Endometrial microvascular endothelial cells (primary cell): ENCODE data around the gene CYLD. TPM values are rescaled to one million over a fixed set of nuclear protein-coding genes. Genes with fewer than 3 reads are reported as not detected.

Source experiments
- in situ Hi-C: cut with HindIII; loops from 2 replicates; pipeline ENCODE4 v1.10.0; 2017; ENCODE audit warnings: low sequenced_read_pairs, low pct_unique_long_range_greater_than_20kb; ENCODE audit errors: inconsistent ontology term
- total RNA-seq: library from RNA; depleted of rRNA; stranded (reverse); fragments of >200 nt; gene quantifications from one replicate; pipeline ENCODE4 v1.2.3, GENCODE V29; 2015; ENCODE audit errors: inconsistent ontology term

Gene CYLD
- total RNA-seq: 28.4 TPM

DNA sequence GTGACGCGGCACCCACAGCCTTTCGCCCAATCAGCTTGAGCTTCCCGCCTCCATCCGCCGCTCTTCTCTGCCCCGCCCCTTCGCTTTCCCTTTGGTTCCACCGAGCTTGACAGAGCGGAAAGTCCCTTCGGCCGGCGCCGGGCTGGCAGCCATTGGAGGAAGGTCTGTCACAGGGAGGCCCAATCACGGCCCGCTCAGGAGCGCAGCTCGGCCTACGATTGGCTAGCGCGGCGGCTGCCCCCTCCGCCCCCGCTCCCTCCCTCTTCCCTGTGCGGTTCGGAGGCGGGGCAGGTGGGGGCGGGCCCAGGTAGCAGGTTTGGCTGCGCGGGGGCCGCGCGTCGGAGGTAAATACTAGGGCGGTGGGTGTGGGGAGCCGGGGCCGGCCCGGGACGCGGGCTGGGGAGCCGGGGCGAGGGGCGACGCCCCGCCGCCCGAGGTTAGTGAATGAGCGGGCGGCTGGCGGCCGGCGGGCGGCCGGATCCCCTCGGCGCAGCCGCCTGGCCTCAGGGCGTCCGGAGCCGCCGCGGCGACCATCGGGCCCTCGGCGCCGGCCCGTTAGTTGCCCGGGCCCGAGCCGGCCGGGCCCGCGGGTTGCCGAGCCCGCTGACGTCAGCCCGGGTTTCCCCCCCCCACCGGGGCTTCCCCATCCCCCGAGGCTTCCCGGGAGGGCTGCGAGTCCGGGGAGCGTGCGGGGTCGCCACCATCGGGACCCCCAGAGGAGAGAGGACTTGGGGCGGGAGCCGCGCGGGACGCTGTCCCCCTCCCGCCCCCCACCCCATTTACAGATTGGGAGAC lies at the start of gene CYLD:
Gene CYLD (plus strand): TSS at position 306 of the 795 bp plus-strand sequence. CDS start 7,613 bp downstream, outside the sequence.
- in situ Hi-C loops: no loop called here

DNA sequence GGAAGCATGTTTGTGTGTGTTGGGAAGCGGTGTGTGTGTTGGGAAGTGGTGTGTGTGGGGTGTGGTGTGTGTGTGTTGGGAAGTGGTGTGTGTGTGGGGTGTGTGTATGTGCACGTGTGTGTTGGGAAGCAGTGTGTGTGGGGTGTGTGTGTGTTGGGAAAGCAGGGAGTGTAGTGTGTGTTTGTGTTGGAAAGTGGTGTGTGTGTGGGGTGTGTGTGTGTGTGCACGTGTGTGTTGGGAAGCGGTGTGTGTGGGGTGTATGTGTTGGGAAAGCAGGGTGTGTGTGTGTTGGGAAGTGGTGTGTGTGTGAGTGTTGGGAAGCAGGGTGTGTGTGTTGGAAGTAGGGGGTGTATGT lies 49.3 kb upstream of the CYLD start:
- in situ Hi-C loops: no loop called here

- in situ Hi-C loops: no loop called here
Measured at GRCh38 chr16:50692999-50693781, 48.7 kb upstream of the CYLD start, which contains the start of gene NOD2. TSS of gene NOD2 (plus strand) at chr16:50693606. CDS start at chr16:50699496, 5,890 bp downstream.

DNA sequence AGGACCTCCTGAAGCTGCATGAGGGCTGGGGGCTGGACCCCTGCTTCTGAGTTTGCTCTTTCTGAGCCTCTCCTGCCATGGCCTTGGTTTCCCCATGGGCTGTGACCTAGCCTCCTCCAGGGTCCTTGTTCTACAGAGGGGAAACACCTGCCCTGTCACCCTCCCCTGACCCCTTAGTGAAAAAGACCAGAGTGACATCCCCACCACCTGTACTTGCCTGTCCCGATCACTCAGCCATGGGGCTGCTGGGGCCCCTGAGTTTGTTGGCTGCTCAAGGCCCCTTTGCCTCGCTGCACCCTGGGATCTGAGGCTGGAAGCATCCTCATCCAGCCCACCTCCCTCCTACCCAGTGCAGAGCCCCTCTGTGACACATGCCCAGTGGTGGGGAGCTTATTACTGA lies 47.7 kb upstream of the CYLD start:
- in situ Hi-C loops: no loop called here

GRCh38 chr16:50695017-50696000 lies 46.6 kb upstream of the CYLD start:
- in situ Hi-C loops: no loop called here

DNA sequence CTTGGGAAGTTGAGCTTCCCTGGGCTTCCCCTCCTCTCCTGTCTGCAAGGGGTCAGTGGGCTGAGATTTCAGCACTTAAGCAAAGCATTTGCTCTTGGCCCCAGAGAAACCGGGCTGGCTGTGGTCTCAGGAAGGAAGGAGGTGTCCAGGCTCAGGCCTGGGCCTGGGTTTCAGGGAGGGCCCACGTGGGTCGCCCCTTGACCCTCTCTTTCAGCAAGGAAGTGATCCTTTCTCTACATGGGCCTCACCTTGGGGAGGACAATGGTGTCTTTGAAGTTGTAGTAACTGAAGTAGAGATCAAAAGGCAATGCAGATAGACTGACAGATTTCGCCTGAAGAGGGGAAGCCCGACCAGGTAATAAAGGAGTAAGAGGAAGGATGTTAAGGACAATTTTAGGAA lies 45.8 kb upstream of the CYLD start:
- in situ Hi-C loops: no loop called here

GRCh38 chr16:50696575-50697420 lies 45.1 kb upstream of the CYLD start:
- in situ Hi-C loops: no loop called here

DNA sequence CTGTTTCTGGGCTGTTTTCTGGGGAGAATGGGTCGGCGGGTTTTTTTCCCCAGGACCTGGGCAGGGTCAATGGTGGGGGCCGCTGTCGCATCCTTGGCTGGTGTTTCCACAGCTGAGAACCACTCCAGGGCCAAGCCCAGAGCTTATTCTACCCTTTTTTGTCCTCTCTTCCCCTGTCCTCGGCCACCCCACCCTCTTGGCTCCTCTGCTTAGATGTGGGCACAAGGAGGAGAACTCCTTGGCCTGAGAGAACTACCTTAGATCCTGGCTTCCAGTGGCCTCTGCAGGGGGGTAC lies 44.5 kb upstream of the CYLD start:
- in situ Hi-C loops: no loop called here

DNA sequence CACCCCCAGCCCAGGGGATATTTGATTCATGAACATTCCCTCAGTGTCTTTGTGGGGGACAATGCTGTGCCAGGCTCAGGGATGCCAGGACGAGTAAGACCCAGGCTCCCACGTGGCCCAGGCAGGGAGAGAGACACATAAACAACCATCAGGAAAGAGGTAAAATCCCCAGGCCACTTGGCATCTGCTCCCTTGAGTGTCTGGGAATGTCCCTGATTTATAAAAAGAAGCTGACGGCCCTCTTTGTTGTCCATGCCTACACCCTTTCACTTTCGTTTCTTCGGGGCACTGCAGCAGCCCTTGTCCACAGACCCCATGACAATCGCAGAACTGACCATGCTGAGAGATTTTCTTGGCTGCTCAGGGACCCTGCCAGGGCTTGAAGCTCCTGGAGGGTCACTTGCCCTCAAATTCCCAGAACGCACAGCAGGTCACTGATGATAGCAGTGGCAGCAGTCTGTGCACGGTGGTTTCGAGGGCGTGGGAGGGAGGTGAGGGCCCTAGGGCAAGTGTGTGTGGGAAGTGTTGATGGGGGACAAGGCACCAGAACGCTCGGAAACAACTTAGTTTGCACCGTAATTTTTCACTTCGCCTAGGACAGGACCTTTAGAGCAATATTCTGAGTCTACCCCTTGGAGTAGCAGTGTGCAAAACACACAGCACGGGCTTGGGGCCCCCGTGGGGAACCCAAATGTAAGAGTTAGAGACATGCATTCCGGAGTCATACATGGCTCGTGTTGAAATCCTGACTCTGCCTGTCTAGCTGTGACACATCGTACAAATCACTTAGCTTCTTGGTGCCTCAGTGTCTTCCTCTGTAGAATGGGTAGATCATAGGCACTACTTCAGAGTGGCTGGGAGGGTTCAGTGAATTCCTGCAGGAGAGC lies 43.8 kb upstream of the CYLD start:
- in situ Hi-C loops: no loop called here

GRCh38 chr16:50699326-50700159 lies 42.3 kb upstream of the CYLD start:
- in situ Hi-C loops: no loop called here

DNA sequence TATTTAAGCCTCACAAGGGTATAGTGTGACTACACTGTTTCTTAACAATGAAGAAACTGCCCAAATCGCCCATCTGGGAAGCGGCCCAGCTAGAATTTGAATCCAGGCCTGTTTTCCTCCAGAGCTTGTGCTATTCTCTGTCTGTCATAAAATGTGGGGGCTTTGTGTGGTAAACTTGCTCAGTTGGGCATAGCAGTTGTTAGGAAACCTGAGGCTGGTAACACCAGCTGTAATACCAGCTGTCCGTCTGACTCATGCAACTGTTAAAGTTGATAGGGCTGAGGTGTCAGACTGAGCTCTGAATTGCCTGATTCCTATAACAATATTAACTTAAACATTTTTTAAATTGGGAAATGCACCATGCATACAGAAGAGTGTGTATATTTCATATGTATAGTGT lies 39.2 kb upstream of the CYLD start:
- in situ Hi-C loops: no loop called here

- in situ Hi-C loops: no loop called here
Measured at GRCh38 chr16:50704245-50704644, 37.6 kb upstream of the CYLD start.

DNA sequence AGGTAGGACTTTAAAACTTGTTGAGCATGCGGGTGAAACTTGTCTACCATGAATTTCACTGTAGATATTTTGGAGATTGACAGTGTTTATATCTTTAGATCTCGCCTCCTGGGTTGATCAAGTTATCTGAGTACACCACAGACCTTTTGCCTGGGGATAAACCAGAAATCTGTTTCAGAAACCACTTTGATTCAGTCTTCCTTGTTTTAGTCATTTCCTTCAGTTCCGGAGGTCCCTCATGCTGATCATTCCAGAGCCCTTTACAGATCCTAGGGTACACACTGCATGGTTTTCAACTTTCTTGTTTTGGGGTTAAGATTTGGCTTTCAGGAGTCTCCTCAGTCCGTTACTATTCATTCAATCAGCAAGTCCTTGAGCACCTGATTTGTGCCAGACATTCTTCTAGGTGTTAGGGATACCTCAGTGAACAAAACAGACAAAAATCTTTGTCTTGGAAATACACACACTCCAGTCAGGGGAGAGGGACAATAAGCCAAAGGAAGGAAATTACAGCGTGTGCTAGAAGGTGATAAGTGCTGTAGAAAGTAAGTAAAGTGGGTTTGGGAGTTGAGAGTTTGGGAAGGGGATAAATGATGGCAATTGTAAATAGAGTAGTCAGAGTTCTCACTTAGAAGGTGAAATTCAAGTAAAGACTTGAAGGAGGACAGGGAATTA lies 36.3 kb upstream of the CYLD start:
- in situ Hi-C loops: no loop called here

GRCh38 chr16:50706250-50706649 lies 35.6 kb upstream of the CYLD start:
- in situ Hi-C loops: no loop called here

- in situ Hi-C loops: no loop called here
Measured at GRCh38 chr16:50708373-50709060, 33.4 kb upstream of the CYLD start.
